Measurements from ENCODE around the gene SYNGR4.

SYNGR4 gene

GRCh38 chr19:48341515-48342413 is 22.4 kb upstream of the SYNGR4 start:
- no peak for DNase-seq (ENCODE audit: low read depth)

GRCh38 chr19:48342414-48342738 is 21.8 kb upstream of the SYNGR4 start:
- DNase-seq (ENCODE audit: low read depth), result no peak

GRCh38 chr19:48342841-48343540 is 21.2 kb upstream of the SYNGR4 start:
- DNase-seq (ENCODE audit: low read depth), result no peak

GRCh38 chr19:48344892-48345291 is 19.3 kb upstream of the SYNGR4 start:
- no peak for DNase-seq (ENCODE audit: low read depth)

- no peak for DNase-seq (ENCODE audit: low read depth)
These were observed 18.0 kb upstream of the SYNGR4 start for GRCh38 chr19:48346191-48346590.

GRCh38 chr19:48348045-48348444 is 16.1 kb upstream of the SYNGR4 start:
- DNase-seq (ENCODE audit: low read depth), result no peak

- DNase-seq (ENCODE audit: low read depth), result no peak
These were observed 15.4 kb upstream of the SYNGR4 start for GRCh38 chr19:48348737-48349136.

- no peak for DNase-seq (ENCODE audit: low read depth)
These were observed 13.3 kb upstream of the SYNGR4 start for GRCh38 chr19:48350856-48351255.

- peak; percentile 52 for DNase-seq (ENCODE audit: low read depth)
These were observed 12.8 kb upstream of the SYNGR4 start for GRCh38 chr19:48351341-48351752.

- DNase-seq (ENCODE audit: low read depth), result no peak
These were observed 10.5 kb upstream of the SYNGR4 start for GRCh38 chr19:48353677-48354076.

- no peak for DNase-seq (ENCODE audit: low read depth)
These were observed 9.7 kb upstream of the SYNGR4 start for GRCh38 chr19:48354332-48354992.

GRCh38 chr19:48355365-48355954 is 8.7 kb upstream of the SYNGR4 start:
- no peak for DNase-seq (ENCODE audit: low read depth)

- no peak for DNase-seq (ENCODE audit: low read depth)
These were observed 5.0 kb upstream of the SYNGR4 start for GRCh38 chr19:48359123-48359522.

GRCh38 chr19:48361912-48362311 is 2.3 kb upstream of the SYNGR4 start:
- no peak for DNase-seq (ENCODE audit: low read depth)

- DNase-seq (ENCODE audit: low read depth), result peak; percentile 73
These were observed 1.3 kb upstream of the SYNGR4 start for GRCh38 chr19:48362716-48363499.

GRCh38 chr19:48363500-48363809 is 712 bp upstream of the SYNGR4 start:
- DNase-seq (ENCODE audit: low read depth), result no peak

GRCh38 chr19:48364598-48365348 is 606 bp downstream of the SYNGR4 start:
- DNase-seq (ENCODE audit: low read depth), result no peak

- DNase-seq (ENCODE audit: low read depth), result no peak
These were observed 1.4 kb downstream of the SYNGR4 start for GRCh38 chr19:48365602-48366001.

- DNase-seq (ENCODE audit: low read depth), result no peak
These were observed 3.7 kb downstream of the SYNGR4 start for GRCh38 chr19:48367855-48368254.

- no peak for DNase-seq (ENCODE audit: low read depth)
These were observed 4.8 kb downstream of the SYNGR4 start for GRCh38 chr19:48368936-48369335.

- DNase-seq (ENCODE audit: low read depth), result no peak
These were observed 6.8 kb downstream of the SYNGR4 start for GRCh38 chr19:48370955-48371354.

Data from stimulated activated CD8-positive, alpha-beta memory T cell treated with anti-CD3 and anti-CD28 coated beads, Interleukin-12 subunit alpha, Interleukin-12 subunit beta, amount 100 ng/mL, for 4 hours (primary cell).